ENCODE data around the gene TESMIN. TPM values are rescaled to one million over a fixed set of nuclear protein-coding genes. Genes with fewer than 3 reads are reported as not detected.

TESMIN gene
- total RNA-seq, 6 experiments from 2014 or later: 3.9 to 6.1 (median 5.0) TPM

DNA sequence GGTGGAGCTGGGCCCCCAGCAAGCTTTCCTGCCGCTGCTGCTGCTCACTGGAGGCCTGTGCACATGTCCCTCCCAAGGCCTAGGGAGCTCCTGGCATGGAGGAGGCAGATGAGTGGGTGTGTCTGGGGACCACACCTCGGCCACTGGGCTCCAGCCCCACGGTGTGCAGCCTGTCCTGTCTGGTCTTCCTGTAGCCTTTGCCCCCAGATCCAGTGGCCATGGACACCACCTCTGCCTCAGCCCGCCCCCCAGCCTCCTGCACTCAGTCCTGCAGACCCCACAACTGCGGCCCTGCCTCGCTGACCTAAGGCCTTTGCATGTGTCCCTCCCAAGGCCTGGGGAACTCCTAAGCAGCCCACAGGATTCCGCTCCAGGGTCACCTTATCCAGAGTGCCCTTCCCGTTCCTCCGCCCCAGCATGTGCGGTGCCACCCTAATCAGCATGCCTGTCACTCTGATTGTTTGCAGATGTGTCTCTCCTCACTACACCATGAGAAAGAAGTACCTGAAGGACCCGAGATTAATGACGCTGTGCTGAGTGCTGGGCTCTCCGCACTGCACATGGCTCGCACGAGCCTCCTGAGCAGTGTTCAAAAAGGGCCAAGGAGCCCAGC, 58.3 kb downstream of the TESMIN start:
- TF ChIP-seq, protein P1, sequence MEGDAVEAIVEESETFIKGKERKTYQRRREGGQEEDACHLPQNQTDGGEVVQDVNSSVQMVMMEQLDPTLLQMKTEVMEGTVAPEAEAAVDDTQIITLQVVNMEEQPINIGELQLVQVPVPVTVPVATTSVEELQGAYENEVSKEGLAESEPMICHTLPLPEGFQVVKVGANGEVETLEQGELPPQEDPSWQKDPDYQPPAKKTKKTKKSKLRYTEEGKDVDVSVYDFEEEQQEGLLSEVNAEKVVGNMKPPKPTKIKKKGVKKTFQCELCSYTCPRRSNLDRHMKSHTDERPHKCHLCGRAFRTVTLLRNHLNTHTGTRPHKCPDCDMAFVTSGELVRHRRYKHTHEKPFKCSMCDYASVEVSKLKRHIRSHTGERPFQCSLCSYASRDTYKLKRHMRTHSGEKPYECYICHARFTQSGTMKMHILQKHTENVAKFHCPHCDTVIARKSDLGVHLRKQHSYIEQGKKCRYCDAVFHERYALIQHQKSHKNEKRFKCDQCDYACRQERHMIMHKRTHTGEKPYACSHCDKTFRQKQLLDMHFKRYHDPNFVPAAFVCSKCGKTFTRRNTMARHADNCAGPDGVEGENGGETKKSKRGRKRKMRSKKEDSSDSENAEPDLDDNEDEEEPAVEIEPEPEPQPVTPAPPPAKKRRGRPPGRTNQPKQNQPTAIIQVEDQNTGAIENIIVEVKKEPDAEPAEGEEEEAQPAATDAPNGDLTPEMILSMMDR (IDR thresholded peaks at IDR 0.05): no peak
- DNase-seq: no peak
- H3K27me3 Mint-ChIP-seq (ENCODE audit: insufficient read depth): peaks cover 27% of the 10 kb centered on the region
- no peaks in the 10 kb centered on the region for H3K36me3 Mint-ChIP-seq (ENCODE audit: low read depth)
- H3K9me3 Mint-ChIP-seq: 0 out of 2 replicates have a peak, but pooled peaks cover 4% of the 10 kb centered on the region
- H3K4me3 Mint-ChIP-seq: no peak overlapping the region
- no peaks in the 10 kb centered on the region for H3K4me1 Mint-ChIP-seq (ENCODE audit: low read depth)
- H3K27ac Mint-ChIP-seq: no peak overlapping the region

DNA sequence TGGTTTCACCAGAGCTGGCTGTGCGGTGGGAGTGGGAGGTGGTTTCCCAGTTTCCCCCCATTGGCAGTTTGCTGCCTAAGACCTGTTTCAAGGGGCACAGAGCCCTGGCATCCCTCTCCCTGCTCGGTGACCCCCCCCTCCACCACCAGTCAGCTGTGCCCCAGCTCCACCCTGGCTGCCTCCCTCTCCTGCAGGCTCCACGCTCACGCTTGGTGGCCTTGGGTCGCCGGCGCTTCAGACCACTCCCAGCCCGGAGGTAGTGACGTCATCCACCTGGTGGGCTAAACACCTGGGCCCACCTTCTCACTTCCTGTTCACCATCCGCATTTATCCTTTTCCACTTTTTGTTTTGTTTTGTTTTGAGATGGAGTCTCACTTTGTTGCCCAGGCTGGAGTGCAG, 59.2 kb downstream of the TESMIN start:
- Mint-ChIP-seq H3K36me3 (ENCODE audit: low read depth) (no peaks in the 10 kb centered on the region), H3K9me3 (0 out of 2 replicates have a peak, but pooled peaks cover 4% of the 10 kb centered on the region), H3K27me3 (ENCODE audit: insufficient read depth) (peaks cover 32% of the 10 kb centered on the region), H3K27ac (no peak overlapping the region), H3K4me3 (no peak overlapping the region), H3K4me1 (ENCODE audit: low read depth) (no peaks in the 10 kb centered on the region)
- no peak for DNase-seq
- TF ChIP-seq, protein P1 (IDR thresholded peaks at IDR 0.05): no peak

DNA sequence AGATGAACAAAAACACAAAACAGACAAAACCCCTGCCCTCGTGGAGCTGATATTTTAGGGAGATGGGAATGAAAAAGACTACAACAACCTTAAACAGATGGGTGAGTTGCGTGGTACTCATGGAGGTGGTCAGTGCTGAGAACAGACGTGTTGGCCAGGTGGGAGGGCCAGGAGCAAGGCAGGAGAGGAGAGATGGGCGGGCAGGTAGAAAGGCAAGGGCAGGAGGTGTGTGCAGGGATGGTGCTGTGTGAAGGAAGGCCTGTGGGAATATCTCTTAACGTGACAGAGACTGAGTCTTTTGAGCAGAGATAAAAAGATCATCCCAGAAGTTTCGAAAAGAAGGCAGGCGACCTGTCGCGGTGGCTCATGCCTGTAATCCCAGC, 59.9 kb downstream of the TESMIN start:
- no peak overlapping the region for H3K27ac Mint-ChIP-seq
- DNase-seq: no peak

DNA sequence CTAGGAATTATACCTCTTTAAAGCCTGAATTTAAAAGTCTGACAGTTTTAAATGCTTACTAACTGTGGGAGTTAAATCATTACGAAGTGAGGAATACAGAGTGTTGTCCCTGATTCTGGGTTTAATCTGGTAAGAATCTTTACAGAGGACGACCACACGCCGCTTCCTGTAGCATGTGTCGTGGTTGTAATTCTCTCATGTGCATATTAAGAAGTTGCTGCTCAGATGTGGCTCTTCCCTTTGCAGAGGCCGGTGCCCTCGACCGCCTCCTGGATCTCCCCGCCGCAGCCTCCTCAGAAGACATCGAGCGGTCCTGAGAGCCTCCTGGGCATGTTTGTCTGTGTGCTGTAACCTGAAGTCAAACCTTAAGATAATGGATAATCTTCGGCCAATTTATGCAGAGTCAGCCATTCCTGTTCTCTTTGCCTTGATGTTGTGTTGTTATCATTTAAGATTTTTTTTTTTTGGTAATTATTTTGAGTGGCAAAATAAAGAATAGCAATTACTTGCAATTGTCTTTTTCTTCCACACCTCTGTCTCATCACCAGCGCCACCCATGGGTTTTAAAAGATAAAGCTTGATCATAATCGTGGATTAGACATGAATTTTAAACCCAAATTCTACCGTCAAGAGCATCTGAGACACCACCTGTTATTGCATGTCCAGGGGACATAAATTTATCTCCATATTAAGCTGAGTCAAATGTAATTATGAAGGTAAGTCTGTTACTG, 60.5 kb downstream of the TESMIN start:
- TF ChIP-seq, protein P1 (IDR thresholded peaks at IDR 0.05): peak; percentile 47
- Mint-ChIP-seq H3K9me3 (no peaks in the 10 kb centered on the region), H3K27ac (no peak overlapping the region), H3K36me3 (ENCODE audit: low read depth) (no peaks in the 10 kb centered on the region), H3K4me3 (no peak overlapping the region), H3K4me1 (ENCODE audit: low read depth) (no peaks in the 10 kb centered on the region), H3K27me3 (ENCODE audit: insufficient read depth) (peaks cover 43% of the 10 kb centered on the region)
- DNase-seq: no peak

More for the DNA sequence above, 59.9 kb downstream of the TESMIN start:
- Mint-ChIP-seq H3K36me3 (ENCODE audit: low read depth) (no peaks in the 10 kb centered on the region), H3K9me3 (0 out of 2 replicates have a peak, but pooled peaks cover 1% of the 10 kb centered on the region), H3K27me3 (ENCODE audit: insufficient read depth) (peaks cover 40% of the 10 kb centered on the region), H3K4me3 (no peak overlapping the region), H3K4me1 (ENCODE audit: low read depth) (no peaks in the 10 kb centered on the region)
- TF ChIP-seq, protein P1 (IDR thresholded peaks at IDR 0.05): no peak

DNA sequence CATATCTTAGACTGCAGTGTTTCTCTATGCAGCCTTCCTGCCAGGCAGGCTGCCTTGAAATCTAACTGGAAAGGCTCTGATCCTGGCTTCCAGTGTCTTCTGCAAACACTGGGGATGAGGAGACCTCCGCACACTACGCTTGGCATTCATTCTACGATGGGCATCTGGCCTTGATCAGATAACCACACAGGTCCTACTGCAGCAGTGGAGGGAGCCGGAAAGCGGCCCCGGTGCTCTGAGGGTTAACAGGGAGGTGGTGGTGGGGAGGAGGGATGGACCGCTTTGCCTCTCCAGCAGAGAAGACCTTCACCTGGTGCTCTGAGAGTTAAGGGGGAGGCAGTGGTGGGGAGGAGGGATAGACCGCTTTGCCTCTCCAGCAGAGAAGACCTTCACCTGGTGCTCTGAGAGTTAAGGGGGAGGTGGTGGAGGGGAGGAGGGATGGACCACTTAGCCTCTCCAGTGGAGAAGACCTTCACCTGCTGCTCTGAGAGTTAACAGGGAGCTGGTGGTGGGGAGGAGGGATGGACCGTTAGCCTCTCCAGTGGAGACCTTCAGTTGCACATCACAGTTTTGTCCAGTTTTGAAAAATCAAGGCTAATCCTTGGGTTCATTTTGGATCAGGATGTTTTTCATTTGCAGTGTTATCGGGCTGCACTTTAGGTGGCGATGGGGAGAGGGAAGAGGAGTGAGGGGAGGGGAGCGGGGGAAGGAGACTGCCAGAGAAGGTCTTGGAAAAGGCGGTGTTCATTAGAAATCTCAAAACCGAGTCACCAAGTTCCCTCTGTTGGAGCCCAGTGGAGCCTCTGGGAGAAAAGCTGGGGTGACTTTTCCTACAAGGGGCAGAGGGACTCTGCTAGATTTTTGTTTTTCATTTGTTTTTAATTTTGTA, 61.3 kb downstream of the TESMIN start:
- Mint-ChIP-seq H3K27me3 (ENCODE audit: insufficient read depth) (peaks cover 45% of the 10 kb centered on the region), H3K27ac (no peak overlapping the region), H3K4me3 (no peak overlapping the region), H3K36me3 (ENCODE audit: low read depth) (no peaks in the 10 kb centered on the region), H3K9me3 (no peaks in the 10 kb centered on the region), H3K4me1 (ENCODE audit: low read depth) (no peaks in the 10 kb centered on the region)
- TF ChIP-seq, protein P1 (IDR thresholded peaks at IDR 0.05): no peak
- DNase-seq: no peak
